Measurements from ENCODE around the gene SNCAIP.

SNCAIP gene

GRCh38 chr5:122310889-122311288 lies 1.1 kb upstream of the SNCAIP start:
- TF ChIP-seq ISL1 (CRISPR knock-in tag; IDR thresholded peaks at IDR 0.05), result no peak
- no peak for TF ChIP-seq ZFP3 (CRISPR knock-in tag; IDR thresholded peaks at IDR 0.05)
- no peak for TF ChIP-seq ZNF8 (CRISPR knock-in tag; IDR thresholded peaks at IDR 0.05)
- no peak for TF ChIP-seq PPARA (CRISPR knock-in tag; IDR thresholded peaks at IDR 0.05; ENCODE audit: borderline replicate concordance)
- TF ChIP-seq SNAI2 (CRISPR knock-in tag; IDR thresholded peaks at IDR 0.05), result no peak
- TF ChIP-seq ZFP30 (CRISPR knock-in tag; IDR thresholded peaks at IDR 0.05), result no peak
- TF ChIP-seq POU6F1 (CRISPR knock-in tag; IDR thresholded peaks at IDR 0.05; ENCODE audit: borderline replicate concordance, low read depth), result no peak
- TF ChIP-seq CSDC2 (CRISPR knock-in tag; IDR thresholded peaks at IDR 0.05), result no peak
- no peak for TF ChIP-seq BACH2 (CRISPR knock-in tag; IDR thresholded peaks at IDR 0.05; ENCODE audit: borderline replicate concordance)
- no peak for TF ChIP-seq CREB5 (CRISPR knock-in tag; IDR thresholded peaks at IDR 0.05; ENCODE audit: low read depth)
- no peak for TF ChIP-seq TSHZ2 (CRISPR knock-in tag; IDR thresholded peaks at IDR 0.05)
- TF ChIP-seq ZC3H10 (CRISPR knock-in tag; IDR thresholded peaks at IDR 0.05), result no peak
- no peak for TF ChIP-seq ESRRG (CRISPR knock-in tag; IDR thresholded peaks at IDR 0.05)
- no peak for TF ChIP-seq CSRNP3 (CRISPR knock-in tag; IDR thresholded peaks at IDR 0.05)
- no peak for TF ChIP-seq OSR1 (CRISPR knock-in tag; IDR thresholded peaks at IDR 0.05)
- no peak for TF ChIP-seq TOX (CRISPR knock-in tag; IDR thresholded peaks at IDR 0.05; ENCODE audit: borderline replicate concordance)
- TF ChIP-seq ZNF565 (CRISPR knock-in tag; conservative IDR thresholded peaks at IDR 0.05; ENCODE audit: low read depth), result no peak
- no peak for TF ChIP-seq ZNF70 (CRISPR knock-in tag; IDR thresholded peaks at IDR 0.05)
- no peak for TF ChIP-seq GLIS3 (CRISPR knock-in tag; IDR thresholded peaks at IDR 0.05)
- no peak for ATAC-seq

- TF ChIP-seq ZNF565 (CRISPR knock-in tag; conservative IDR thresholded peaks at IDR 0.05; ENCODE audit: low read depth) (no peak), TSHZ2 (CRISPR knock-in tag; IDR thresholded peaks at IDR 0.05) (no peak), POU6F1 (CRISPR knock-in tag; IDR thresholded peaks at IDR 0.05; ENCODE audit: borderline replicate concordance, low read depth) (no peak), ZFP3 (CRISPR knock-in tag; IDR thresholded peaks at IDR 0.05) (no peak), ZNF8 (CRISPR knock-in tag; IDR thresholded peaks at IDR 0.05) (no peak), ESRRG (CRISPR knock-in tag; IDR thresholded peaks at IDR 0.05) (no peak), TCF4 (CRISPR knock-in tag; IDR thresholded peaks at IDR 0.05; ENCODE audit: borderline replicate concordance) (no peak), ARNTL (CRISPR knock-in tag; IDR thresholded peaks at IDR 0.05; ENCODE audit: borderline replicate concordance, low read depth) (no peak), SNAI2 (CRISPR knock-in tag; IDR thresholded peaks at IDR 0.05) (no peak), ISL1 (CRISPR knock-in tag; IDR thresholded peaks at IDR 0.05) (no peak), CSRNP3 (CRISPR knock-in tag; IDR thresholded peaks at IDR 0.05) (no peak), RARB (CRISPR knock-in tag; IDR thresholded peaks at IDR 0.05) (no peak), ZC3H10 (CRISPR knock-in tag; IDR thresholded peaks at IDR 0.05) (no peak), OSR1 (CRISPR knock-in tag; IDR thresholded peaks at IDR 0.05) (no peak), BACH2 (CRISPR knock-in tag; IDR thresholded peaks at IDR 0.05; ENCODE audit: borderline replicate concordance) (no peak), ZNF70 (CRISPR knock-in tag; IDR thresholded peaks at IDR 0.05) (no peak)
- ATAC-seq, result no peak
Observed at GRCh38 chr5:122311497-122311960, 508 bp upstream of the SNCAIP start.

Measured in SK-N-SH treated with all-trans-retinoic acid at 6 μM for 48 hours (cell line).